HEK293 (cell line): ENCODE measurements around the gene DEFB110.

ENCODE experiments used
- CTCF ChIP-seq: fragments of 450-650 bp; formaldehyde crosslinking; IDR thresholded peaks from 2 replicates; pipeline ENCODE4 v1.5.1; 2016; ENCODE audit warnings: missing biosample characterization, missing genetic modification characterization
- PBX3 ChIP-seq: sonication (generic); formaldehyde crosslinking; IDR thresholded peaks from 2 replicates; pipeline ENCODE4 v1.8.1; 2022; ENCODE audit warnings: mild to moderate bottlenecking, moderate library complexity, missing genetic modification reagents
- RBAK ChIP-seq: fragments of 450-650 bp; formaldehyde crosslinking; IDR thresholded peaks from 2 replicates; pipeline ENCODE4 v1.5.1; 2016; ENCODE audit warnings: missing biosample characterization, missing genetic modification characterization
- ZNF121 ChIP-seq: fragments of 450-650 bp; formaldehyde crosslinking; IDR thresholded peaks from 2 replicates; pipeline ENCODE4 v1.5.1; 2016; ENCODE audit warnings: missing biosample characterization, missing genetic modification characterization
- ZNF211 ChIP-seq: fragments of 450-650 bp; formaldehyde crosslinking; IDR thresholded peaks from 2 replicates; pipeline ENCODE4 v1.5.1; 2016; ENCODE audit warnings: low read depth, missing biosample characterization, missing genetic modification characterization
- ZNF350 ChIP-seq: fragments of 450-650 bp; formaldehyde crosslinking; IDR thresholded peaks from 2 replicates; pipeline ENCODE4 v1.5.0; 2017; ENCODE audit warnings: missing biosample characterization, mild to moderate bottlenecking, missing genetic modification characterization
- ZNF501 ChIP-seq: fragments of 450-650 bp; formaldehyde crosslinking; IDR thresholded peaks from 2 replicates; pipeline ENCODE4 v1.5.1; 2016; ENCODE audit warnings: missing biosample characterization, missing genetic modification characterization
- ZNF645 ChIP-seq: fragments of 450-650 bp; formaldehyde crosslinking; IDR thresholded peaks from 2 replicates; pipeline ENCODE4; 2016; ENCODE audit warnings: missing biosample characterization, missing genetic modification characterization
- ZNF707 ChIP-seq: fragments of 450-650 bp; formaldehyde crosslinking; IDR thresholded peaks from 2 replicates; pipeline ENCODE4 v1.5.1; 2016; ENCODE audit warnings: missing biosample characterization, missing genetic modification characterization
- TF ChIP-seq, protein P1 (sequence below): fragments of 450-650 bp; formaldehyde crosslinking; IDR thresholded peaks from 2 replicates; pipeline ENCODE4 v1.5.1; 2016; ENCODE audit warnings: missing biosample characterization, missing genetic modification characterization

GRCh38 chr6:49995278-49995677 is 26.5 kb downstream of the DEFB110 start:
- no peak for TF ChIP-seq CTCF (tag by site-specific recombination)
- TF ChIP-seq, protein P1, sequence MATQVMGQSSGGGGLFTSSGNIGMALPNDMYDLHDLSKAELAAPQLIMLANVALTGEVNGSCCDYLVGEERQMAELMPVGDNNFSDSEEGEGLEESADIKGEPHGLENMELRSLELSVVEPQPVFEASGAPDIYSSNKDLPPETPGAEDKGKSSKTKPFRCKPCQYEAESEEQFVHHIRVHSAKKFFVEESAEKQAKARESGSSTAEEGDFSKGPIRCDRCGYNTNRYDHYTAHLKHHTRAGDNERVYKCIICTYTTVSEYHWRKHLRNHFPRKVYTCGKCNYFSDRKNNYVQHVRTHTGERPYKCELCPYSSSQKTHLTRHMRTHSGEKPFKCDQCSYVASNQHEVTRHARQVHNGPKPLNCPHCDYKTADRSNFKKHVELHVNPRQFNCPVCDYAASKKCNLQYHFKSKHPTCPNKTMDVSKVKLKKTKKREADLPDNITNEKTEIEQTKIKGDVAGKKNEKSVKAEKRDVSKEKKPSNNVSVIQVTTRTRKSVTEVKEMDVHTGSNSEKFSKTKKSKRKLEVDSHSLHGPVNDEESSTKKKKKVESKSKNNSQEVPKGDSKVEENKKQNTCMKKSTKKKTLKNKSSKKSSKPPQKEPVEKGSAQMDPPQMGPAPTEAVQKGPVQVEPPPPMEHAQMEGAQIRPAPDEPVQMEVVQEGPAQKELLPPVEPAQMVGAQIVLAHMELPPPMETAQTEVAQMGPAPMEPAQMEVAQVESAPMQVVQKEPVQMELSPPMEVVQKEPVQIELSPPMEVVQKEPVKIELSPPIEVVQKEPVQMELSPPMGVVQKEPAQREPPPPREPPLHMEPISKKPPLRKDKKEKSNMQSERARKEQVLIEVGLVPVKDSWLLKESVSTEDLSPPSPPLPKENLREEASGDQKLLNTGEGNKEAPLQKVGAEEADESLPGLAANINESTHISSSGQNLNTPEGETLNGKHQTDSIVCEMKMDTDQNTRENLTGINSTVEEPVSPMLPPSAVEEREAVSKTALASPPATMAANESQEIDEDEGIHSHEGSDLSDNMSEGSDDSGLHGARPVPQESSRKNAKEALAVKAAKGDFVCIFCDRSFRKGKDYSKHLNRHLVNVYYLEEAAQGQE, result no peak
- no peak for TF ChIP-seq ZNF501 (tag by site-specific recombination)
- no peak for TF ChIP-seq ZNF707 (tag by site-specific recombination)
- no peak for TF ChIP-seq ZNF121 (tag by site-specific recombination)
- no peak for TF ChIP-seq ZNF645
- no peak for TF ChIP-seq PBX3 (CRISPR knock-in tag)
- TF ChIP-seq RBAK (tag by site-specific recombination), result no peak
- TF ChIP-seq ZNF211 (tag by site-specific recombination), result no peak
- no peak for TF ChIP-seq ZNF350
